Mammary epithelial cell (primary cell): Measurements from ENCODE around the gene MAD1L1.

Source experiments
- EZH2 ChIP-seq: IDR thresholded peaks from 2 replicates; pipeline ENCODE4 v1.6.1; 2012; ENCODE audit warnings: low read length, inconsistent platforms, borderline replicate concordance
- TF ChIP-seq, protein P1 (sequence below), 2 donors: IDR thresholded peaks in 1 of 2; conservative IDR thresholded peaks in 1 of 2; 2 replicates each; pipeline ENCODE4 v1.5.1; 2011 to 2012; ENCODE audit warnings: inconsistent platforms in 2 of 2, low read length in 2 of 2, mild to moderate bottlenecking in 2 of 2, control low read depth in 1 of 2, low read depth in 1 of 2; ENCODE audit not compliant: insufficient read depth in 1 of 2; ENCODE audit errors: extremely low read depth in 1 of 2

DNA sequence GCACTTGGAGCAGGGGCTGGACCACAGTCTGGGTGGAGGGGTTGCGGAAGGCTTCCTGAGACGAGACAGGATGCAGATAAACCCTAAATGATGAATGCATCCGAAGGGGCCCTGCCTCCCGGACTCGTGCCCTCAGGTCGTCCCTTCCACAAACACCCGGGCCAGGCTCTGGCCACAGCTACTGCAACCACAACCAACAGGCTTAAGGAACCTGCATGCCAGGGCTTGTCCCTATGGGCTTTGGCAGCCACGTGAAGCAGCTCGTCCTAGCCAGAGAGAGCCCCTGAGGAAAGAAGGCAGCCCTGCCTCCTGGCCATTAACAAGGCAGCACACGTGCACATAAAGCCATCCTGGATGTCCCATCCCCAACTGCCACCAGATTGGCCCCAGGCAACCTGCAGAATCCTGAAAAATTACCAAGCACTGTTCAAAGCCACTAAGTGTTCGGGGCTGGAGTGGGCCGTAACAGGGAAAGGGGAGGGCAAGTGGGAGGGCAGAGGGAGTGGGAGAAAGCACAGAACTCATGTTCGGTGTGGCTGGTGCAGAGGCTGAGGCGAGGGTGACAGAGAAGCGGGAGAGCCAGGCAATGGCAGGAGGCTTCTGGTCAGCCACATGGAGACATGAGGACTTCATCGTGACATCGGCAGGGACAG lies 62.7 kb downstream of the MAD1L1 start:
- TF ChIP-seq, protein P1, sequence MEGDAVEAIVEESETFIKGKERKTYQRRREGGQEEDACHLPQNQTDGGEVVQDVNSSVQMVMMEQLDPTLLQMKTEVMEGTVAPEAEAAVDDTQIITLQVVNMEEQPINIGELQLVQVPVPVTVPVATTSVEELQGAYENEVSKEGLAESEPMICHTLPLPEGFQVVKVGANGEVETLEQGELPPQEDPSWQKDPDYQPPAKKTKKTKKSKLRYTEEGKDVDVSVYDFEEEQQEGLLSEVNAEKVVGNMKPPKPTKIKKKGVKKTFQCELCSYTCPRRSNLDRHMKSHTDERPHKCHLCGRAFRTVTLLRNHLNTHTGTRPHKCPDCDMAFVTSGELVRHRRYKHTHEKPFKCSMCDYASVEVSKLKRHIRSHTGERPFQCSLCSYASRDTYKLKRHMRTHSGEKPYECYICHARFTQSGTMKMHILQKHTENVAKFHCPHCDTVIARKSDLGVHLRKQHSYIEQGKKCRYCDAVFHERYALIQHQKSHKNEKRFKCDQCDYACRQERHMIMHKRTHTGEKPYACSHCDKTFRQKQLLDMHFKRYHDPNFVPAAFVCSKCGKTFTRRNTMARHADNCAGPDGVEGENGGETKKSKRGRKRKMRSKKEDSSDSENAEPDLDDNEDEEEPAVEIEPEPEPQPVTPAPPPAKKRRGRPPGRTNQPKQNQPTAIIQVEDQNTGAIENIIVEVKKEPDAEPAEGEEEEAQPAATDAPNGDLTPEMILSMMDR (conservative IDR thresholded peaks at IDR 0.05 in 1 of 2, IDR thresholded peaks at IDR 0.05 in 1 of 2; ENCODE audit: extremely low read depth in 1 of 2, insufficient read depth in 1 of 2, low read depth in 1 of 2, low read length in 2 of 2): no peak
- TF ChIP-seq EZH2: no peak
